ENCODE data around the gene RAP1GAP.
A peak's percentile ranks its signal among the peaks of the same experiment; 100 is the strongest.

Gene RAP1GAP

DNA sequence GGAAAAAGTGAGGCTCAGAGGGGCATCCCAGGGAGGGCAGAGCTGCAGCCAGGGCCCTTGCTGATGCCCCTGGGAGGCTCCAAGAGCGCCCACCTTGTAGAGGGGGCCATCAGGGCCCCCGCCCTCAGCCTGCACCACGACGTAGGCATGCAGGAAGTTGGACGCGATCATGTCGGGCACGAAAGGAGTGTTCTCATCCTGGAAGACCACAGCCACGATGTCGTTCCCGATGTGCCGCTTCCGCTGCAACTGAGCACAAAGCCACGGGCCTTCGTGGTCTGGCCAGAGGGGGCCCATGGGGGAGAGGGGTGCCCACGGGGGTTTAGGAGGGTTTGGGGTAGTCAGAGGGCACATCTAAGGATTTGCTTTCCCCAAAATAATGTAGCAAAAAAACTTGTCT is 59.1 kb downstream of the RAP1GAP start:
- no peak for DNase-seq (ENCODE audit: low spot score)

DNA sequence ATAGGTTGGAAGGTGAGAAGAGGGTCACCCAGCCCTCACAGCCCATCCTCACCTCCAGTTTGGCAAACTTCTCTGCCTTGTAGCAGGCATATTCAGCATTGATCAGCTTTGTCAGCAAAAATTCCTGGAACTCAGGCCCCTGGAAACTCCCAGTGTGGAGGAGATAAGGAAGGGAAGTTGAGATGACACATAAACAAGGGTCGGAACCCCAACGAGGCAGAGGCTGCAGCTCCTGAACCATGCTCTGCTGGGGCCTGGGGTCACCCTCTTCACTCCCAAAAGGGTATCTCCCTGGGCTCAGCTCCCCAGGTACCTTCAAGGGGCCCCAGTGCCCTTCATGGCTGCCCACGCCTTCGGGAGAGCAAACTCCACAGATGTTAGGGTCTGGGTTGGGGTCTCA is 60.4 kb downstream of the RAP1GAP start:
- DNase-seq (ENCODE audit: low spot score): no peak

DNA sequence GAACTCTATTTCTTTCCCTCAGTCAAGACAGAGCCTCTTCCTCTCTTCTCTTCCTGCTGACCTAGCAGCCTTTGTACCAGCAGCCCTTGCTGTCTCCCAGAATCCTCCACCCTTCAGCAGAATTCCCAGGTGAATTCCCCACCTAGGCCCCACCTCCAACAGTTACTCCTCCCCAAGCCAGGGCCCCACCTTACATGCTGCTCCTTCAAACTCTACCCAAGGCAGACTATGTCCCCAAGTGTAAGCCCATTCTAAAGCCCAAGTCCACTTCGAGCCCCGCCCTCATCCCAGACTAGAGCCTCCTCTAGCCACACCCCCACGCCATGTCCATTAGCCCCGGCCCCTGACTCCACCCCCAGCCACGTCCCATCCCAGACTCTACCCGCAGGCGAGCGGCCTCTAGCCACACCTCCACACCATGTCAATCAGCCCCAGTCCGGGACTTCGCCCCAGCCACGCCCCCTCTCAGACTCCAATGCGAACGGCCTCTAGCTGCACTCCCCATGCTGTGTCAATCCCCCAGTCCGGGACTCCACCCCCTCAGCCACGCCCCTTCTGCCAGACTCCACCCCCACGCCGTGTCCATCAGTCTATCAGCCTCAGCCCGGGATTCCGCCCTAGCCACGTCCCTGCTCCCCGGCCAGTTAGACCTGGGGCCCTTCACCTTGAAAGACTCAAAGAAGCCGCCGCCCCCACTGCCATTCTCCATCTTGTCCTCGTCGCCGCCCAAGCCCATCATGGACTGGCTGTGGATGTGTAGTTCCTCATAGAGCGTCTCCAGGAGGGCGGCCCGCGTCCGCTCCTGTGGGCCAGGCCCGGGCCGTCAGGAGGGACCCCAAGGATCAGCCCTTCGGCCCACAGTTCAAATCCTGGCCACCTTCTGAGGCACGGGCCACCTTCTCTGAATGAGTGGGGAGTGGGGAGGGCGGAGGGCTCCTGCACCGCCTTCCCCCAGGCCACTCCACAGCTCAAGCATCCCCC is 61.3 kb downstream of the RAP1GAP start:
- peak; percentile 92 for DNase-seq (ENCODE audit: low spot score)

DNA sequence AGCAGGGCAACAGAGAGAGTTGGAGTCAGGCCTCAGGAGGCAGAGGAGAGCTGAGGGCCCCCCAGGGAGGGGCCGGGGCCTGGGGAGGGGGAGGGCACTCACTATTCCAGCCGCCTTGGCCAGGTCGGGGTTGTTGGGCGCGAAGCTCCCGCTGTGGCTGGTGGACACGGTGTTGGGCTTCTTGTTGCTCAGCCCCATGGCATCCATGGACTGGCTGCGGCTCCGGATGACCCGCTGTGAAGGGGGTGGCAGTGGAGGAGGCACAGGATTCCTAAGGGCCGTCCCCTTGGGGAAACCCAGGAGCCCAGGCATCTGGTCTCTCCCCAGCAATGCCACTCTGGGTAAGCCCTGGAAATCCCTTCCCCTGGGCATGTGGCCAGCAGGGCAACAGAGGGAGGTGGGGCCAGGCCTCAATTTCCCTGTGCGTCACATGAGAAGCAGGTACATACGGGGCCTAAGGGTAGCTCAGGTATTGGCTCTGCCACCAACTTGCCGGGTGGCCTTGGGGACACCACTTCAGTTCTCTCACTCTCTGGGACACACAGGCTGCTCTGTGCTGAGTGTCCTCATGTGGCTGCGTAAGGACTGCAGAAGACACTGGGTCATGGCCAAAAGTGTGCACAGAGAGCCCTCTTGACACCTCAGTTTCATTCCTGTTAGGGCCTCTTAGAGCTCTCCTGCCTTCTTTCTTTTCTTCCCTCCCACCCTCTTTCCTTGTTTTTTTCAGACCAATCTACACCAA is 63.0 kb downstream of the RAP1GAP start:
- DNase-seq (ENCODE audit: low spot score): no peak

DNA sequence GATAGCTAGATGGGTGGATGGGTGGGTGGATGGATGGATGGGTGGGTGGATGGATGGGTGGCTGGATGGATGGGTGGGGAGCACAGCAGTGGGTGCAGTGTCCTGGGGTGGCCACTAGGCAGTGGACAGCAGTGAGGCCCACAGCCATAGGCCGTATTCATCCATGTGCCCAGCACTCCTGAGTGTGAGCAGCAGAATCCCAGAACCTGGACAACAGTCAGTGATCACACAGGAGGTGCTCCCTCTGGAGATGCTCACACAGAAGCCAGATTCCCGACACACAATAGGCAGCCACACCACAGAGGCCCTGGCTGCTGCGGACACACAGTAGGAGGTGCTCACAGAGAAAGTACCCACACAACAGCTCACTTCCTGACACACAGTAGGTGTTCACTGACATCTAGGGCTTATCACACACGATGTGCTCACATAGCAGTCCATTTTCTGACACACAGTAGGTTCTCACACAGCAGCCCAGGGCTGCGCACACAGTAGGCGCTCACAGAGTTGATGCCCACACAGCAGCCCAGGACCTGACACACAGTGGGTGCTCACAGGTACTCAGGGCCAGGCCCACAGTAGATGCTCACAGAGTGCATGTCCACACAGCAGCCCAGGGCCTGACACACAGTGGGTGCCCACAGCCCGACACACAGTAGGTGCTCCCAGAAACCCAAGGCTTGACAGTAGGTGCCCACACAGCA is 64.0 kb downstream of the RAP1GAP start:
- DNase-seq (ENCODE audit: low spot score): no peak

DNA sequence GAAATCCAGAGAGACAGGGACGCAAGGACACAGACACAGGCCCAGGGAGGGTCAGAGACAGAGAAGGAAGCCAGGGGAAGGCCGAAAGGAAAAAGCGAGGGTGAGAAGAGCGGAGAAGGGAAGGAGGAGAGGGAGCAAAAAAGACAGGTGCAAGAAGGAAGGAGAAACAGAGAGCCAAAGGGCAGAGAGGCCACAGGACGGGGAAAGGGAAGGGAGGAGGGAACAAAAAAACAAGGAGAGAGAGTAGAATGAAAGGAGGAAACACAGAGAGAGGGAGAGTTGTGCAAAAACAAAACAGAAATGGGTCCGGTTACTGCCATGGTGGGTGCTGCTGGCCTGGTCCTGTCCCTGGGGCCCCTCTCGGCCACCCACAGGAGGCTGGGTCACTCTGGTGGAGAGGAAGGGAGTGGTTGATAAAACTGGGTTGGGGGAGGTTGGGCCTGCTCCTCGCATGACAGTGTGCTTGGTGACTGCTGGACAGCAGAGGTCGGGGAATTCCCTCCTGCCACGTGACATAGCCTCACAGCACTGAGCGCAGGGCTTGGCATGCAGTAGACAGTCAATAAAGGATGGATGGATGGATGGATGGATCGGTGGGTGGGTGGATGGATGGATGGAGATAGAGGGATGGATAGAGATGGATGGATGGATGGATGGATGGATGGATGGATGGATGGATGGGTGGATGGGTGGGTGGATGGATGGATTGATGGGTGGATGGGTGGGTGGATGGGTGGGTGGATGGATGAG is 64.8 kb downstream of the RAP1GAP start:
- DNase-seq (ENCODE audit: low spot score): no peak

DNA sequence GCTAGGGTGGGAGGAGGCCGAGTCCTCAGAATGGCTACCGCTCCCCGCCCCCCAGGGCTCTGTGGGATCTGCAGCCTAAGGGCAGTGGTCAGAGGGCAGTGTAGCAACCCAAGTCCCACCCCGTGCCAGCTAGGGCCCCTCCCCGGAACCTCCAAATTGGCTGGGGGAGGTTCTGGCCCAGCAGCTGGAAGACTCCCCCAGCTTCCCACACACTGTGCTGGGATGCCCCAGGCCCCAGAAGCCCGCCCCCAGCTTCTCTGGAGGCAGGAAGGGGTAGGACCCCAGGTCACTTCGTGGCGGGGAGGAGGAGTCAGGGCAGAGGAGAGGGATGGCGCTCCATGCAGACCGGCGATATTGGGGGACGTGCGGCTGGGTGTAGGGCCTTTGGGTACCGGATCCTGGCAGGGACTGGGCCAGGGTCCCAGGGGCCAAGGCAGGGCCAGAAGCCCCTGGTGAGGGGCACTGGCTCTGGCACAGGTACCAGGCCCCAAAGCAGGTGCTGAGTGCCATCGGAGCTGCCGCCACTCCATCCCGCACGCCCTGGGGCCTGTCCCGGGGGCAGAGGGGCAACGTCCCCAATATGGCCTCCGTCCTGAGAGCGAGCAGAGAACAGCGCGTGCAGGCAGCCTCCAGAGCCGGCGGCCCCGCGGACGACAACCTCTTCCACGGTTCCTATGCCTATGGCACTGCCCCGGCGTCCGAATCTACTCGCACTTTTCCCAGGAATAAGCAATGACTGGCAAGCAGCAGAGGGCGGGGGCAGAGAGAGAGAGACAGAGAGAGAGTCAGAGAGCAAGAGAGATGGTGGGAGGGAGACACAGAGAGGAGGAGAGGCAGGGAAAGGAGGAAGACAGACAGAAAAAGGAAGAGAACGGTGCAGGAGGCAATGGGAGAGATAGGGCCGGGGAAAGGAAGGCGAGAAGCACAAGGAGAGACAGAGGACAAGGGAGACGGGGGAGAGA is 65.7 kb downstream of the RAP1GAP start:
- DNase-seq (ENCODE audit: low spot score): no peak

DNA sequence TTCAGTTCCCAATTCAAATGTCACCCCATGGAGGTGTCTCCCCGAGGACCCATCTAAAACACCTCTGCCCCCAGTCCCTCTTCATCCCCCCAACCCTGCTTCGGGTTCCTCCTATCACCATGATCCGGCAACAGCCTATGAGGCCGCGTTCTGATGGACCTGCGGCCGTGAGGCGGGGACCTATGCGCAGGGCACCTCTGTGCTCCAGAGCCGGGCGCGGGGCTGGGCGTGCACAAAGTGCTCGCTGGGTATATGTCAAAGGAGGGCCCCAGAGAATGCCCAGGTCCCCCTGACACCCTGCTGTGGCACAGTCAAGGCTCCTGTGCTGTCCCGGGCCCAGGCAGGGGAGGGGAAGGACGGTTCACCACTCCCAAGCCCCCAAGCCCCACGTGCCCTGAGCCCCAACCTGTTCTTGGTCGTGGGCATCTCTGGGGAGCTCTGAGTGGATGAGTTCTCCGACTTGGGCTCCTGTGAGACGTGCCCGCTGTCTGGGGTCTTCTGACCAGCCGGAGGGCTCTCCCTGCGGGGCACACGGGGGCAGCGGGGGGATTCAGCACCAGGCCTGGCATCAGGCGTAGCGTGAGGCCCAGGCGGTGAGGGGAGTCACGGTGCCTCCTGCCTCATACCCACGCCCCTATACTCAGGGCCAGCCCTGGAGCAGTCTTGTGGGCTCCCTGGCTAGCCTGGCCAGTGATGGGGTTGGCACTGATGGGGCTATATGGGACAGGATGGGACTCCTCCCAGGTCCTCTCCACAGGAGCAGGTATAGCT is 67.7 kb downstream of the RAP1GAP start:
- no peak for DNase-seq (ENCODE audit: low spot score)

DNA sequence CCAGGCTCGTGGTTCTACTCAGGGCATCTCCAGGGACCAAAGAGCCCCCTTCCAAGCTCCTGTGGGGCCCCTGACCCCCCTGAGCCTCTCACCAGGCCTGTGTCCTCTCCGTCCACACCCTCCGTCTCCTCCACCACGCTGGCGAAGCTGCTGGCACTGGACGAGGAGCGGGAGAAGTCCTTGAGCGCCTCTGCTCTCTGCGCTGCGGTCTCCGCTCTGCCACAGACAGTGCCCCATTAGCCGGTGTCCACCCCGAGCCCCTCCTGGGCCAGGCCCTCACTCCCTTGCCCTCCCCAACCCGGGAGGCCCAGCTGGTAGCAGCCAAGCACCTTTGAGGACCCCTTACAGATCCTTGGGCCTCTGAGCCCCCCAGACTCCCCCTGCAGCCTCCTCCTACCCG is 69.8 kb downstream of the RAP1GAP start:
- no peak for DNase-seq (ENCODE audit: low spot score)

DNA sequence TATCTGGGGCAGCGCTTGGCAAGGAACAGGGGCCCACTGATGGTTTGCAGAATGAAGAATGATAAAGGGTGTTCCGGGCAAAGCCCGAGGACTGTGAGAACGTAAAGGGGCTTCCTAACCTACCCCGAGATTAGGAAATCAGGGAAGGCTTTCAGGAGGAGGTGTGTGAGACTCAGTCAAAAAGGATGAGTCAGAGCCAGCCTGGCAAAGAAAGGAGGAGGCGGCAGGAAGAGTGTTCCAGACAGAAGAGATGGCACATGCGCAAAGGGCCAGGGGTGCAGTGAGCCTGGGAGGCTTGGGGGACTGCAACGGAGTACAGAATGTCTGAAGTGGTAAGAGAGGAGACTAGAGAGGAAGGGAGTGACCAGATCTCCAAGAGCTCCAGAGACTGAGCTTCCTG is 70.3 kb downstream of the RAP1GAP start:
- no peak for DNase-seq (ENCODE audit: low spot score)

DNA sequence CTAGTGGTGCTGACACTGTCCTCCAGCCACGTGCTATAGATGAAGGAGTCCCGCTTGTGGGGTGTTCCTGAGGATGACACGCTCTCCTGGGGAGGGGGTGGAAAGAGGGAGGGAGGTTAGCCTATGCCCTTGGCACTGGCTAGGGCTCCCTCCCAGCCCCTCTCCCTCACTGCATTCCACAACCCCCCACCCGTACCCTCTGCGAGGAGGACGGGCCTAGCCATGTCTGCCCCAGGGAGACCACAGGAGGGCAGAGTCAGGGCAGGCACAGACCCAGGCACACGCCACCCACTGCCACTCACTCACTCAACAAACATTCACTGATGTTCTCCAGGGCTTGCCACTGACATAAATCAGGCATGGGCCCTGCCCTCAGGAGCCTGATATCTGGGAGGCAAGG is 70.7 kb downstream of the RAP1GAP start:
- no peak for DNase-seq (ENCODE audit: low spot score)

DNA sequence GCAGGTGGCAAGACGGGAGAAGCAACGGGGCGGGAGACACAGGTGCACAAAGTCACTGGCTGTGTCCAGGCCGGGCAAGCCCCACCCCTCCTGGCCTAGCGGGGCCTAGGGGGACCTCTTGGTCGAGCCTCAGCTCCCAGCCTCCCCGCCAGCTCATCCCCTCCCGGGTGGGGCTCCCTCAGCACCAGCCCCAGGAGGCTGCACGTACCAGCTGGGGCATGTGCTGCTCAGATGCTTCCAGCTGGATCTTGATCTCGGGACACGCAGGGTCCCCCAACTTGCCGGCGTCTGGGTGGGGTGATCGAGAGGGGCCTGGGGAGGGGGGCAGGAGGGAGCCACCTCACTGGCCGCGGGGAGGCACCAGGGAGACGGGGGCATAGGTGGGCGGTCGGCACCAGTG is 71.4 kb downstream of the RAP1GAP start:
- no peak for DNase-seq (ENCODE audit: low spot score)

DNA sequence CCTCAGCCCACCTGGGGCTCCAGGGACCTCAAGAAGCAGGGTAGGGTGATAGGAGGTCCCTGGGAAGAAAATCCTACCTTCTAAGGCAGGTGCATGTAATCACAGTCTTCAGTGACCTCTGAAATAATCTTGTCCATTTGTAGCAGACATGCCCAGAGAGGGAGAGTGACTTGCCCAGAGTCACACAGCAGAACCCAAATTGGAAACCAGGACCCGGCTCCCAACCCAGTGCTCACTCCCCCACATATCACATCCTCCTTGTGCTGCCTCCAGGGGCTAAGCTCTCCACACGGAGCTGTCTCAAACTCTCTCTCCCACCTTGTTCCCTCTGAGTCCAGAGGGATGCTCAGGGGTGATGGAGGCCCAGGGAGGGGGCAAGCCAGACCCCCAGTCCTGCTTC is 72.5 kb downstream of the RAP1GAP start:
- DNase-seq (ENCODE audit: low spot score): no peak

DNA sequence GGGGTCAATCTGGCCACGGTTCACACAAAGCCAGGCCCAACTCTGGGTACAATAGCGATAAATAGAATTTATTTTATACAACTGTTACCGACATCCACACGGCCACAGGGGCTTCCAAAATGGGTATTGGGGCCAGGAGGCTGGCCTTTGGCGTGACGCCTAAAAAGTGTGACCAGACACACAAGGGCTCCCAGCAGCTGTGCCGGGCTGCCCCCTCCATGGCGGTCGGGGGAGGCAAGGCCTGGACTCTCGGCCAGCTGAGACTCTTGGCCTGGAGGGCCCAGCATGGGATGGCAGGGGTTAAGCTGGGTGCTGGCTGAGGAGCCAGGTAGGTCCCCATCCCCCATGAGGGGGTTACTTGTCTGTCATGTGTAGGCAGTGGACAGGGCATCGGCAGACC is 73.0 kb downstream of the RAP1GAP start:
- DNase-seq (ENCODE audit: low spot score): no peak

DNA sequence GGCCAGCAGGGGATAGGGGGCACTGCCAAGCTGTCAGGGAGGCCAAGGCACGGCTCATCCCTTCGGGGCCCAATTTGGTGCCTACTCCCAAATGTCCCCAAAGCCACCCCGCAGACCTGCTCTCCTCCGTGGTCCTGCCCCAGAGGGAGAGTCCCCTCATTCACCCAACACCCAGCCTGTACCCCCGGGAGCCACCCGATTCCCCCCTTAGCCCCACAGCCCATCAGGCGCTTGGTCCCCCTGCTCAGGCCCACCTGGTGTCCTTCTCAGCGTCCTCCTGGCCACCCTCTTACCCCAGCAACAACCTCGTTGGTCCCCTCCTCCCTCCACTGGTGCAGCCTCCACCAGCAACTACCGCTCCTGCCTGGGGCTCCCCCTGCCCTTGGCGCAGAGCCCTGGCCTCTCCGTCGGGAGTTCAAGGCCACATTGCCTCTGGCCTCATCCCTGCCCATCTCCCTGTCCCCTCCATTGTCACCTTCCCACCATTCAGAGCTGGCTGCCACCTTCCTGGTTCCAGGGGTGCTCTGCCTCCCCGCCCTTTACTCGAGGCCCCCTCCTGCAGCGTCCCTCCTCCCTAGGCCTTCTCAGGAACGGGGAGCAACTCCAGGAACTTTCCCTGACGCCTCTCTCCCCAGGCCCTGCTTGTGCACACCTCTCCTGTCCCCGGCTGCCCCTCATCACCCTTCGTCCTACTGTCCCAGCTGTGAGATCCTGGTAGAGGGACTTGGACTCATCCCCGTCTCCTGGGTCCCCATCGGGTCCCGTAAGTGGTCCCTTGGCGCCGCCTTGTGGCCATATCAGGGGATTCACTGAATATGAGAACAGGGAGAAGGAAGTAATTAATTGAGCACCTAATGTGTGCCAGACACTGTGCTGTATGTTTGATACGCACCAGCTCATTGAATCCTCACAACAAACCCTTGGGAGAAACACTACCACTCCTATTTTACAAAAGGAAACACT is 73.9 kb downstream of the RAP1GAP start:
- peak; percentile 67 for DNase-seq (ENCODE audit: low spot score)

DNA sequence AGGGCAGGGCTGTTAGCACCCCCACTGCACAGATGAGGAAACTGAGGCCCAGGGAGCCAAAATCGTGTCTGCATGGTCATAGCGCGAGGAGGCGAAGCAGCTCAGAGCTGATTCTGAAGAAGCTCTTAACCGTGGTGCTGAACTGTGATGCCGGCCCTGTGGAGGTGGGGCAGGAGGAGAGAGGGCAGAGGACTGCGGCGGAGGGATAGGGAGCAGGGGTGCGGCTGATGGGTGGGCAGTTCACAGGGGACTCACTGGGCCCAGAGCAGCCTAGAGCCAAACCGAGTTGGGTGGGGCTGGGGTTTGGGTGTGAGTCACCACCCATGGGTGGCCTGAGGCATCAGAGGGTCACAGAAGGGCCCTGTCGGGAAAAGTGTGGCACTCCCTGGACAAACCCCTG is 74.7 kb downstream of the RAP1GAP start:
- no peak for DNase-seq (ENCODE audit: low spot score)

DNA sequence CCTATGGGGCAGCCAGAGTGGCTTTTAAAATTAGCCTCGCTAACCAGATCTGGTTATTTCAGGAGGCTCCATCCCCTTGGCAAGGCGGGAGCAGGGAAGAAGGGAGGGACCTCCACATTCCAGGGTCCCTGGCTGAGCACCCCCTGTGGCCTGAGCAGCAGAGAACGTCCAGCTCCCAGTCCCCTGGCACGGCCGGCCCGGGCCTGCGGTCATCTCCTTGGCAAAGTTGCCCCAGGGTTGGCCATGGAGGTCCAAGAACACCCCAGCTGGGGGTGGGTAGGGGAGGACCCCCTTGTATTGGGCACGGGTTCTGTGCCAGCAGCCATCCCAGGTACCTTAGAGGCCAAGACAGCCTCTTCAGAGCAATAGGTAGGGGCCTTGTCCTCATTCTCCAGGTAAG is 75.9 kb downstream of the RAP1GAP start:
- no peak for DNase-seq (ENCODE audit: low spot score)

DNA sequence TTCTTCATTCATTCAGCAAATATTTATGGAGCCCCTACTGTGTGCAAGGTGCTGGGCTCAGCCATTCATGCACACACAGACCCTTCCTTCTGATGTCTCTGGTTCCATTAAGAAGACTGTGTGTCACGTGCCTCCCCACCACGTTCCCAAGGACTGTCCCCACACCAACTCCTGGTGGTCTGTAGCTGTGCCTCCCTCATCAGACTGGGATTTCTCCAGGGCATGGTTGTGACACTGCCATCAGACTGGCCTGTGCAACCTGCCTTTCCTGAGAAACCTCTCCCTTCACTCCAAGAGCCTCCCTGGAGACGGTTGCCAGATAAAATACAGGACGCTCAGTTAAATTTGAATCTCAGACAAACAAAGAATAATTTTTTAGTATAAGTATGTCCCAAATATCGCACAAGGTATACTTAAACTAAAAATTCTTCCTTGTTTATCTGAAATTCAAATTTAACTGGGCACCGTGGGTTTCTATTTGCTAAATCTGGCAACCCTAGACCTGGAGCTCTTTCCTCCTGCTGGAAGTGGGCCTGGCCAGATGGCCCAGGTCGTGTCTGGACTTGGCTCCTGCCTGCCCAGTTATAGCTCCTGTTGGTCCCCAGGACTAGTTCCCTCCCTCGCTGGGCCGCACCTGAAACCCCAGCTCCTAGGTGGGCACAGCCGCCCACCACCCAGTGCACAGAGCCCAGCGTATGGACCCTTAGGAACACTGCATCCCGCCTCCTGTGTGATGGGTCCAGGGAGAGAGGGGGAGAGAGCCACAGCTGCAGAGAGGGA is 76.9 kb downstream of the RAP1GAP start:
- no peak for DNase-seq (ENCODE audit: low spot score)
